Mucosa of descending colon (tissue), 3 donors: ENCODE data around the gene CCRL2. TPM values are rescaled to one million over a fixed set of nuclear protein-coding genes. Genes with fewer than 3 reads are reported as not detected.
"Not testable (repeated sequence)": the region's sequence is repeated elsewhere in the genome, so short reads cannot be mapped to it uniquely, and the experiment has no call there.

ENCODE experiments used
- ATAC-seq: fragments of 200-7000 bp; cut with Tn5 transposase; one replicate; pipeline ENCODE4 v1.9.1; 2020; ENCODE audit warnings: mild to moderate bottlenecking, moderate library complexity
- DNase-seq, 3 donors: peaks; one replicate each; pipeline ENCODE4 v3.0.0-alpha.2; 2020
- H3K36me3 ChIP-seq: fragments of 200-600 bp; one replicate; pipeline ENCODE4 v1.8.0; 2021; ENCODE audit warnings: low read depth, mild to moderate bottlenecking
- H3K4me1 ChIP-seq: fragments of 200-600 bp; one replicate; pipeline ENCODE4 v1.8.0; 2021; ENCODE audit warnings: low read depth, mild to moderate bottlenecking
- H3K4me3 ChIP-seq: fragments of 200-600 bp; one replicate; pipeline ENCODE4 v1.8.0; 2021; ENCODE audit warnings: mild to moderate bottlenecking
- H3K9me3 ChIP-seq: fragments of 200-600 bp; one replicate; pipeline ENCODE4 v1.8.0; 2021; ENCODE audit warnings: mild to moderate bottlenecking
- intact Hi-C, 2 donors: fragments of 100-400 bp; cut with DNase I in 1 of 2; cut with micrococcal nuclease in 1 of 2; formaldehyde crosslinking; loops; one replicate each; pipeline versions ENCODE4 v1.11.0 to v1.11.1; 2022; cut with DNase I, micrococcal nuclease
- total RNA-seq, 3 donors: library from RNA; stranded (reverse); fragmentation: NEBNext Ultra II Directional in 2 of 3; extraction: Animal tissue kit (Norgen Biotek cat#: 25700) in 2 of 3; gene quantifications; one replicate each; pipeline versions ENCODE4 v1.2.1 to v1.2.4, GENCODE V29; 2021 to 2023
- TF ChIP-seq, protein P1 (sequence below): fragments of 200-600 bp; IDR thresholded peaks from one replicate; pipeline ENCODE4 v1.8.0; 2022; ENCODE audit warnings: antibody characterized with exemption, mild to moderate bottlenecking
- donor health status: DM: no; HTN: no; CAD: no; lungs with moderate emphysema.
- donor health status: DM: no; HTN: no; CAD: no.
- donor health status: DM: no; HTN: yes; CAD: no.

The CCRL2 gene
- total RNA-seq, 3 donors from 2014 or later = 10.2 to 23.3 (median 15.7) TPM

DNA sequence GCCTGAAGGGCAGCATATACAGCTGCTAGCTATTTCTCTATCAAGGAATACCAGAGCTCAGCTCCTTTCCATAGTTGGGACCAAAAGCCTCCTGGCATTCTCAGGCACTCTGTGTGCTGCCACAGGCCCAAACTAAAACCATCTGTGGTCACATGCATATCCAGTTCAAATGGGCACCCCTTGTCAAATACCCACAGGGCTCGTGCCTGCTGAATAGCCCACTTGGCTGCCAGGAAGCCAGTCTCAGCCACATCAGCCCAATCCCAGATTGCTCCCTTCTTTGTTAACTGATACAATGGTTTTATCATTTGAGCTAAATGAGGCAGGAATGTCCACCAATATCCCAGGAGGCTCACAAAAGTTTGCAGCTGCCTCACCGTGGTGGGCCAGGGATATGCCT is 13.9 kb downstream of the CCRL2 start:
- intact Hi-C loops = no loop called here
- ATAC-seq (no peak), DNase-seq (no peak)
- TF ChIP-seq, protein P1, sequence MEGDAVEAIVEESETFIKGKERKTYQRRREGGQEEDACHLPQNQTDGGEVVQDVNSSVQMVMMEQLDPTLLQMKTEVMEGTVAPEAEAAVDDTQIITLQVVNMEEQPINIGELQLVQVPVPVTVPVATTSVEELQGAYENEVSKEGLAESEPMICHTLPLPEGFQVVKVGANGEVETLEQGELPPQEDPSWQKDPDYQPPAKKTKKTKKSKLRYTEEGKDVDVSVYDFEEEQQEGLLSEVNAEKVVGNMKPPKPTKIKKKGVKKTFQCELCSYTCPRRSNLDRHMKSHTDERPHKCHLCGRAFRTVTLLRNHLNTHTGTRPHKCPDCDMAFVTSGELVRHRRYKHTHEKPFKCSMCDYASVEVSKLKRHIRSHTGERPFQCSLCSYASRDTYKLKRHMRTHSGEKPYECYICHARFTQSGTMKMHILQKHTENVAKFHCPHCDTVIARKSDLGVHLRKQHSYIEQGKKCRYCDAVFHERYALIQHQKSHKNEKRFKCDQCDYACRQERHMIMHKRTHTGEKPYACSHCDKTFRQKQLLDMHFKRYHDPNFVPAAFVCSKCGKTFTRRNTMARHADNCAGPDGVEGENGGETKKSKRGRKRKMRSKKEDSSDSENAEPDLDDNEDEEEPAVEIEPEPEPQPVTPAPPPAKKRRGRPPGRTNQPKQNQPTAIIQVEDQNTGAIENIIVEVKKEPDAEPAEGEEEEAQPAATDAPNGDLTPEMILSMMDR = no peak
- no peaks in the 10 kb centered on the region for H3K9me3 ChIP-seq
- H3K4me1 ChIP-seq = peaks cover 4% of the 10 kb centered on the region
- H3K36me3 ChIP-seq = no peaks in the 10 kb centered on the region
- H3K4me3 ChIP-seq = no peak overlapping the region

DNA sequence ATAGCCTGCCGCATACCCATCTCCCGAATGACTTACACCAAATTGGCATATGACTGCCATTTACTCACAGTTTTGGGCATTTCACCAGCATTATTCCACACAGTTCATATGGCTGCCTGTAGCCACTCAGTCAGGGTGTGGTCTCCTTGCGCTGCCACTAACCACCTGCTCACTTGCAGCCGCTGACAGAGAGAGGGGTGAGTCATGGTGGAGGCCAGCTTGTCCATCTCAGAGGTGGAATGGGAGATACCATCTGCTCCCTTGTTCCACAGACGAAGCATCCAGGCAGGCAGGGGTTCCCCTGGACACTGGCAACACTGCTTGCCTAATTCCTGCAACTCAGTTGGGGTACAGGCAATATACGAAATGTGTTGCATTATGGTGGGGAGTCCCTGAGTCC is 15.6 kb downstream of the CCRL2 start:
- TF ChIP-seq, protein P1 = no peak
- Histone ChIP-seq H3K9me3 (no peaks in the 10 kb centered on the region), H3K36me3 (no peaks in the 10 kb centered on the region), H3K4me1 (no peaks in the 10 kb centered on the region), H3K4me3 (no peak overlapping the region)
- intact Hi-C loops = no loop called here
- ATAC-seq = peak; percentile 98
- DNase-seq = peak in 2 of 3 donors; percentile 39 to 62

DNA sequence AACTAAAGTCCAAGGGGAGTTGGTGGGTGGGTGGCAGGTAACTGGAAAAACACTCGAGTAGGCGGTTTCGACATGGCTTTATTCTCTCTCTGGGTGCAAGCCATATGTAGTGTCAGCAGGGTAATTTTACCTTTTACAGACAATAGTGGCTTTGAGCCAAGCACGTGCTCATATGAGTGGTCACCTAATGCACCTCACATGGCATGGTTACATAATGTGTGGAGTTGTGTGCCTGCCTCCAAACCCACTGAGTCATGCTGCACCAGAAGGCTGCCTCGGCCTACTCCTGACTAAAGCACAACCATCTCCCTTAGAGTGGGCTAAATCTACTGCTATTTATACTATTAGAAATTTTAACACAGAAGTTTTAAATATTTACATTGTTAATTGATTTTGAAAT is 16.5 kb downstream of the CCRL2 start:
- TF ChIP-seq, protein P1 = no peak
- Histone ChIP-seq H3K4me1 (peaks cover 5% of the 10 kb centered on the region), H3K36me3 (no peaks in the 10 kb centered on the region), H3K4me3 (no peak overlapping the region), H3K9me3 (no peaks in the 10 kb centered on the region)
- intact Hi-C loops = no loop called here
- ATAC-seq (no peak), DNase-seq (no peak)

DNA sequence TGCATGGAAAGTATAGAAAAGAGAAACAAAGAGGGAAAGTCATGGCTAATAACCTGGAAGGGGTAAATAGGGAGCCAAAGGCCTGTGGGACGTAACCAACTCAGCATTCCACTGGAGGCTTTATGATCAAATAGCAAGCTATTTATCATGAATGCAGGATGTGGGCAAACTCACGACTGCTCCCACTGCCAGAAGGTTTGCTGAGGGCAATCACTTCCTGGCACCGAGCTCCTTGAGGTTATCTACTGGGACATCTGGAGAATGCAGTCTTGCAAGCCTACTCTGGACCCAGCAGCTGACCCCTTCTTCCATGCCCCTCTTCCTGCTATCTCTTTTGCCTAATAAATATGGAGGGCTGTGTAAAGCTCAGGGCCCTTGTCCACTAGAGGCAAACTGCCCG is 19.4 kb downstream of the CCRL2 start:
- H3K4me1 ChIP-seq, DNase-seq, intact Hi-C loops, H3K36me3 ChIP-seq, H3K4me3 ChIP-seq, H3K9me3 ChIP-seq, ATAC-seq: not testable (repeated sequence)

DNA sequence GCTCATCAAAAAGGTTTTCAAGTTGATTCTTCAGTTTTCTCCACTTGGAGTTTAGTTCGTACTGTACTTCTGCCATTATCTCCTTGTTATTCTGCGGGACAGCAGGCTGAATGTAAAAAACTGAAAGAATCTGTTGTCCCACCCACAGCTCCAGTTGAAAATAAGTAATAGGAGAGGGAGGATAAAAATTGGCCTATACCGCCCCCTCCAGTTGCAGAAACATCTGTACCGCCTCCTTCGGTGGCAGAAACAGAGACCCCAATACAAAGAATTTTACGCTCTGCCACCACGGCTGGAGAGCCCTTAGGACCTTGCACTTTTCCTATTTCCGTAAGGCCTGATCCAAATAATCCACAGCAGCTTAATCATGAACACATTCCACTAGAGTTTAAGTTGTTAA is 20.3 kb downstream of the CCRL2 start:
- intact Hi-C loops = not testable (repeated sequence)

DNA sequence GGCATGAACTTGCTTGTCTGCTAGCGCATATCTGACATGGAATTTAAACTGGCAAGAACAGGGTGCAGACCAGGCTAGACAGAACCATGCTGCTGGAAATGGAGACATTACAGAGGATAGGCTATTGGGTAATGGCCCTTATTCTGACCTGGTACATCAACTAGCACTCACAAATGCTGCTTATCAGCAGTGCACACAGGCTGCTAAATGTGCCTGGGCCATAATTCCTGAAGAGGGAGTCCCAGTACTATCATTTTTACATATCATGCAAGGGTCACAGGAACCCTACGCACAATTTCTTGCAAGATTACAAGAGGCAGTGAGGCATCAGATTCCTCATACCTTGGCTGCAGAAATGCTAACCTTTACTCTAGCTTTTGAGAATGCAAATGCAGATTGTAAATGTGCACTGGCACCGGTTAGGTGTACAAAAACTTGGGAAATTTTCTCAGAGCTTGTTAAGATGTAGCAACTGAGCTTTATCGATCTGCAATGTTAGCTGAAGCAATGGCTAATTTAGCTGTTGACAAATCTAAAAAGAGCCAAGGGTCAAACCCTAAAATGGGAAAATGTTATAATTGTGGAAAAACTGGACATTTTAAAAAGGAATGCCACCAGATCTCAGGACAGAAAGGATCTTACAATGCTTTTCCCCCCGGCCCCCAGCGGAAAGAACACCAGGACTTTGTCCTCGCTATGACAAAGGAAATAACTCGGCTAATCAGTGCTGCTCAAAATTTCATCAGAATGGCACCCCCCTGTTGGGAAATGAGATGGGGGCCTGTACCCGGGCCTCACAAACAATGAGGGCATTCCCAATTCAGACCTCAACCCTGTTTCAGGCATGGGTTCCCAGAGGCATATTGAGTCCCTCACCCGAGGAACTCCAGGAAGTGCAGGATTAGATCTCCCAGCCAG is 21.1 kb downstream of the CCRL2 start:
- intact Hi-C loops = no loop called here
- Histone ChIP-seq H3K9me3 (no peaks in the 10 kb centered on the region), H3K36me3 (no peaks in the 10 kb centered on the region), H3K4me3 (no peak overlapping the region), H3K4me1 (peaks cover 6% of the 10 kb centered on the region)
- TF ChIP-seq, protein P1 = no peak
- DNase-seq (peak in 1 of 3 donors; percentile 41), ATAC-seq (peak; percentile 19)

More for the DNA sequence above, 20.3 kb downstream of the CCRL2 start:
- not testable (repeated sequence) for H3K9me3 ChIP-seq, ATAC-seq, H3K36me3 ChIP-seq, H3K4me1 ChIP-seq, DNase-seq, H3K4me3 ChIP-seq
